GM12878 (cell line): ENCODE results near the gene C11orf91. TPM values are rescaled to one million over a fixed set of nuclear protein-coding genes. Genes with fewer than 3 reads are reported as not detected.
"Not testable (repeated sequence)": the region's sequence is repeated elsewhere in the genome, so short reads cannot be mapped to it uniquely, and the experiment has no call there.

ENCODE experiments used
- ATAC-seq: fragments of 200-7000 bp; cut with Tn5 transposase; 3 replicates; pipeline ENCODE4 v1.9.1; 2020; ENCODE audit warnings: mild to moderate bottlenecking, moderate library complexity
- BruUV-seq: library from RNA; stranded (reverse); fragments of 400-500 nt; replicated peaks from 2 replicates; lab custom pipeline; 2021; lab: Mats Ljungman, UMichigan
- CTCF ChIA-PET: fragments of 300-600 bp; sonication (Branson Sonifier 250); formaldehyde crosslinking; extraction: SDS; loops from one replicate; lab custom pipeline; 2021; ENCODE audit warnings: inconsistent platforms; lab: Yijun Ruan, JAX
- POLR2A ChIA-PET: fragments of 350-600 bp; formaldehyde crosslinking; extraction: SDS; loops from one replicate; lab custom pipeline; 2021; ENCODE audit warnings: inconsistent platforms; lab: Charles Lee
- RAD21 ChIA-PET: fragments of 300-600 bp; sonication (Branson Sonifier 250); formaldehyde crosslinking; loops from one replicate; lab custom pipeline; 2023; ENCODE audit warnings: antibody characterized with exemption; ENCODE audit not compliant: unreplicated experiment; lab: Charles Lee
- SMC1A ChIA-PET: fragments of 300-600 bp; sonication (Branson Sonifier 250); formaldehyde crosslinking; loops from one replicate; lab custom pipeline; 2023; ENCODE audit not compliant: unreplicated experiment, uncharacterized antibody; lab: Charles Lee
- DNase-seq: peaks from one replicate; pipeline ENCODE4 v3.0.0-alpha.2; 2011; ENCODE audit warnings: low read depth, low spot score
- FAIRE-seq: peaks from 3 replicates; lab custom pipeline; 2011; peaks lifted over from hg19 to GRCh38; lab: Jason Lieb, UNC
- H2AFZ ChIP-seq: 2 replicates; pipeline ENCODE4 v1.6.0; 2011; ENCODE audit warnings: low read depth, low read length, control low read depth; ENCODE audit not compliant: control insufficient read depth
- H3K27ac ChIP-seq: 2 replicates; pipeline ENCODE4 v1.5.1; 2011; ENCODE audit warnings: control low read depth; ENCODE audit not compliant: control insufficient read depth, insufficient read depth
- H3K27me3 ChIP-seq, 2 experiments: replicated peaks in 1 of 2; 2 replicates each; pipeline versions ENCODE4 v1.6.0 to v1.6.1; 2011; ENCODE audit warnings: low read length in 1 of 2; ENCODE audit not compliant: control insufficient read depth in 2 of 2, insufficient read depth in 2 of 2
- H3K36me3 ChIP-seq, 2 experiments: 2 replicates each; pipeline ENCODE4 v1.5.1; 2011; ENCODE audit warnings: low read length in 1 of 2; ENCODE audit not compliant: control insufficient read depth in 2 of 2, insufficient read depth in 2 of 2
- H3K4me1 ChIP-seq: 2 replicates; pipeline ENCODE4 v1.6.1; 2011; ENCODE audit warnings: mild to moderate bottlenecking, low read length, moderate library complexity, mixed read lengths; ENCODE audit not compliant: control insufficient read depth, insufficient read depth
- H3K4me2 ChIP-seq: 2 replicates; pipeline ENCODE4 v1.6.0; 2011; ENCODE audit warnings: control low read depth; ENCODE audit not compliant: control insufficient read depth, insufficient read depth
- H3K4me3 ChIP-seq: fragments of 200-600 bp; sonication (generic); 2 replicates; pipeline ENCODE4 v1.5.1; 2016
- H3K79me2 ChIP-seq: 2 replicates; pipeline ENCODE4 v1.6.0; 2011; ENCODE audit warnings: low read length; ENCODE audit not compliant: control insufficient read depth, insufficient read depth
- H3K9ac ChIP-seq: 2 replicates; pipeline ENCODE4 v1.8.0; 2011; ENCODE audit warnings: low read length, control low read depth, mixed read lengths; ENCODE audit not compliant: control insufficient read depth, insufficient read depth
- H3K9me3 ChIP-seq: replicated peaks from 3 replicates; pipeline ENCODE4 v1.5.1; 2011; ENCODE audit warnings: mild to moderate bottlenecking, low read length; ENCODE audit not compliant: control insufficient read depth, insufficient read depth
- H4K20me1 ChIP-seq: 2 replicates; pipeline ENCODE4 v1.6.0; 2011; ENCODE audit not compliant: control insufficient read depth, insufficient read depth
- POU2F2 ChIP-seq: IDR thresholded peaks from 3 replicates; pipeline ENCODE4 v1.6.1; 2011; ENCODE audit warnings: low read depth, mild to moderate bottlenecking, low read length, borderline replicate concordance
- WGBS: methylation state at CpG from one replicate; pipeline ENCODE4 v1.1.6; 2016; ENCODE audit warnings: low lambda C conversion rate; ENCODE audit not compliant: insufficient replicate concordance, insufficient coverage; ENCODE audit errors: missing lambda C conversion rate; 5-methylcytosine and 5-hydroxymethylcytosine counted together
- in situ Hi-C: fragments of 300-500 bp; cut with MboI; formaldehyde crosslinking; loops from 9 replicates; pipeline ENCODE4 v1.14.3; 2018; ENCODE audit warnings: mixed read lengths
- intact Hi-C: fragments of 100-400 bp; cut with micrococcal nuclease; formaldehyde crosslinking; loops from one replicate; pipeline ENCODE4 v1.14.2; 2022; ENCODE audit not compliant: unreplicated experiment
- polyA plus RNA-seq, 11 experiments: library from polyadenylated mRNA; depleted of rRNA in 4 of 11; unstranded in 6 of 11; stranded (reverse) in 5 of 11; fragments of >200 nt; fragmentation: Nextera tagmentation in 4 of 11; fragmentation: Illumina TruSeq in 1 of 11; extraction: Ambion mirVana in 4 of 11; extraction: Trizol in 1 of 11; gene quantifications; 1 replicate in 1 of 11; 2 replicates in 10 of 11; pipeline versions ENCODE4 v1.2.1 to v1.2.3, GENCODE V29; 2011 to 2016; ENCODE audit warnings: inconsistent platforms in 2 of 11, missing spikeins in 2 of 11, low read depth in 1 of 11
- total RNA-seq, 4 experiments: library from RNA; depleted of rRNA in 3 of 4; stranded (reverse); fragments of >200 nt in 3 of 4; fragmentation: Illumina TruSeq in 1 of 4; extraction: Trizol in 1 of 4; gene quantifications; 2 replicates each; pipeline versions ENCODE4 v1.2.1 to v1.2.3, GENCODE V29; 2013 to 2021
- TF ChIP-seq, protein P1 (sequence below): IDR thresholded peaks from 2 replicates; pipeline ENCODE4 v1.6.1; 2012; ENCODE audit warnings: low read depth, low read length, improper control_type of control experiment

Gene C11orf91
- total and polyA plus RNA-seq, 10 of the 15 experiments (the other 5 are each of a cell fraction or from before 2014, with no cell fraction given): not detected

- no peak for TF ChIP-seq POU2F2
- TF ChIP-seq, protein P1, sequence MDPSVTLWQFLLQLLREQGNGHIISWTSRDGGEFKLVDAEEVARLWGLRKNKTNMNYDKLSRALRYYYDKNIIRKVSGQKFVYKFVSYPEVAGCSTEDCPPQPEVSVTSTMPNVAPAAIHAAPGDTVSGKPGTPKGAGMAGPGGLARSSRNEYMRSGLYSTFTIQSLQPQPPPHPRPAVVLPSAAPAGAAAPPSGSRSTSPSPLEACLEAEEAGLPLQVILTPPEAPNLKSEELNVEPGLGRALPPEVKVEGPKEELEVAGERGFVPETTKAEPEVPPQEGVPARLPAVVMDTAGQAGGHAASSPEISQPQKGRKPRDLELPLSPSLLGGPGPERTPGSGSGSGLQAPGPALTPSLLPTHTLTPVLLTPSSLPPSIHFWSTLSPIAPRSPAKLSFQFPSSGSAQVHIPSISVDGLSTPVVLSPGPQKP: no peak
Observed at GRCh38 chr11:33708985-33709384, 8.4 kb upstream of the C11orf91 start (continued).

- H3K27me3 ChIP-seq, ATAC-seq, H4K20me1 ChIP-seq, DNase-seq, in situ Hi-C loops, H3K79me2 ChIP-seq, H2AFZ ChIP-seq, BruUV-seq, H3K9ac ChIP-seq, intact Hi-C loops, H3K4me3 ChIP-seq, H3K27ac ChIP-seq, H3K4me1 ChIP-seq, H3K9me3 ChIP-seq, FAIRE-seq, H3K4me2 ChIP-seq: not testable (repeated sequence)
- H3K36me3 ChIP-seq: peaks cover 13 to 19% of the 10 kb centered on the region in 2 experiments
- ChIA-PET POLR2A (interaction anchor here (1.9 kb wide), 1 partner anchor 8 kb away, joined by 4 read pairs; no protein-coding TSS in a partner anchor), CTCF (interaction anchor here (1.0 to 7.1 kb wide), 3 partner anchors 8 to 35 kb away, joined by 3 to 35 read pairs (median 11); no protein-coding TSS in a partner anchor), RAD21 (interaction anchor here (1.5 kb wide), 1 partner anchor 35 kb away, joined by 8 read pairs; no protein-coding TSS in a partner anchor), SMC1A (interaction anchor here (1.2 kb wide), 1 partner anchor 18 kb away, joined by 4 read pairs; no protein-coding TSS in a partner anchor)
- WGBS: 100% methylated on average over 1 of the region's 2 CpGs
Observed at GRCh38 chr11:33707831-33708230, 7.2 kb upstream of the C11orf91 start.
